Endodermal cell (in vitro differentiated cells): ENCODE measurements around the gene NOS3. TPM values are rescaled to one million over a fixed set of nuclear protein-coding genes. Genes with fewer than 3 reads are reported as not detected.

Experiments
- DNase-seq: peaks from one replicate; pipeline ENCODE4 v3.0.0-alpha.2; 2017
- H3K27ac ChIP-seq: 2 replicates; pipeline ENCODE4 v1.5.1; 2013; ENCODE audit warnings: mild to moderate bottlenecking, low read depth, low read length, moderate library complexity
- H3K27me3 ChIP-seq: 2 replicates; pipeline ENCODE4 v1.6.1; 2013; ENCODE audit warnings: mild to moderate bottlenecking, low read length, moderate library complexity; ENCODE audit not compliant: insufficient read depth, control insufficient read depth, poor library complexity, severe bottlenecking
- H3K36me3 ChIP-seq: 2 replicates; pipeline ENCODE4 v1.7.0; 2013; ENCODE audit warnings: mild to moderate bottlenecking, low read length, moderate library complexity; ENCODE audit not compliant: control insufficient read depth, insufficient read depth
- H3K4me1 ChIP-seq: one replicate; pipeline ENCODE4 v1.7.0; 2013; ENCODE audit warnings: low read length; ENCODE audit not compliant: control insufficient read depth, insufficient read depth
- H3K4me3 ChIP-seq: 2 replicates; pipeline ENCODE4 v1.5.1; 2013; ENCODE audit warnings: mild to moderate bottlenecking, low read length, moderate library complexity
- H3K9ac ChIP-seq: 2 replicates; pipeline ENCODE4 v1.6.1; 2013; ENCODE audit warnings: mild to moderate bottlenecking, low read length, moderate library complexity; ENCODE audit not compliant: poor library complexity, severe bottlenecking; ENCODE audit errors: extremely low read depth
- H3K9me3 ChIP-seq: 2 replicates; pipeline ENCODE4 v1.6.1; 2013; ENCODE audit warnings: mild to moderate bottlenecking, low read length, moderate library complexity; ENCODE audit not compliant: control insufficient read depth
- H3K27ac Mint-ChIP-seq: 2 replicates; pipeline ENCODE4 v1.8.0; 2020; ENCODE audit warnings: mixed read lengths
- H3K27me3 Mint-ChIP-seq: 2 replicates; pipeline ENCODE4 v1.8.0; 2021; ENCODE audit warnings: mild to moderate bottlenecking, mixed read lengths; ENCODE audit not compliant: insufficient read depth
- H3K36me3 Mint-ChIP-seq: 2 replicates; pipeline ENCODE4 v1.8.0; 2020; ENCODE audit warnings: low read depth, mixed read lengths
- H3K4me1 Mint-ChIP-seq: 2 replicates; pipeline ENCODE4 v1.8.0; 2020; ENCODE audit warnings: mixed read lengths
- H3K4me3 Mint-ChIP-seq: 2 replicates; pipeline ENCODE4 v1.8.0; 2020; ENCODE audit warnings: mild to moderate bottlenecking, moderate library complexity, mixed read lengths
- H3K9me3 Mint-ChIP-seq: 2 replicates; pipeline ENCODE4 v1.8.0; 2020; ENCODE audit warnings: mild to moderate bottlenecking, mixed read lengths
- CTCF ChIP-seq: fragments of 200-600 bp; sonication (generic); conservative IDR thresholded peaks from 2 replicates; pipeline ENCODE4 v1.5.0; 2021; ENCODE audit warnings: antibody characterized with exemption, mild to moderate bottlenecking
- WGBS, 2 experiments: methylation state at CpG; one replicate each; pipeline versions ENCODE4 v1.1.5 to v1.1.7; 2013; ENCODE audit warnings: missing lambda C conversion rate in 2 of 2, mixed read lengths in 1 of 2; ENCODE audit not compliant: insufficient coverage in 1 of 2, insufficient read length in 1 of 2; 5-methylcytosine and 5-hydroxymethylcytosine counted together
- total RNA-seq, 2 donors: library from RNA; stranded (reverse); fragmentation: NEBNext Ultra II Directional in 1 of 2; extraction: Animal tissue kit (Norgen Biotek cat#: 25700) in 1 of 2; gene quantifications; 2 replicates in 1 of 2; 3 replicates in 1 of 2; pipeline ENCODE4 v1.2.1, GENCODE V29; 2021

The NOS3 gene
- total RNA-seq, 2 donors from 2014 or later = 2.3 to 9.1 TPM

GRCh38 chr7:151043959-151044358, 53.1 kb downstream of the NOS3 start:
- 94 to 100% methylated on average over 3 to 20 of the region's 20 CpGs for WGBS, 2 experiments
- no peak for DNase-seq
- Mint-ChIP-seq H3K4me3 (no peak overlapping the region), H3K27me3 (peaks cover 6% of the 10 kb centered on the region), H3K9me3 (no peaks in the 10 kb centered on the region), H3K4me1 (peaks cover 3% of the 10 kb centered on the region), H3K27ac (no peak overlapping the region), H3K36me3 (peaks cover 8% of the 10 kb centered on the region)
- H3K27me3 ChIP-seq = no peaks in the 10 kb centered on the region
- H3K9ac ChIP-seq = no peak overlapping the region
- no peaks in the 10 kb centered on the region for H3K9me3 ChIP-seq
- H3K4me1 ChIP-seq = peaks cover 6% of the 10 kb centered on the region
- TF ChIP-seq CTCF = no peak
- no peak overlapping the region for H3K4me3 ChIP-seq
- H3K27ac ChIP-seq = no peak overlapping the region
- no peaks in the 10 kb centered on the region for H3K36me3 ChIP-seq

GRCh38 chr7:151045262-151045661, 54.4 kb downstream of the NOS3 start:
- no peaks in the 10 kb centered on the region for H3K4me1 Mint-ChIP-seq
- H3K9me3 Mint-ChIP-seq = no peaks in the 10 kb centered on the region
- Histone ChIP-seq H3K9ac (no peak overlapping the region), H3K27ac (no peak overlapping the region), H3K36me3 (no peaks in the 10 kb centered on the region), H3K27me3 (peaks cover 13% of the 10 kb centered on the region), H3K4me3 (no peak overlapping the region), H3K4me1 (no peaks in the 10 kb centered on the region), H3K9me3 (no peaks in the 10 kb centered on the region)
- no peak overlapping the region for H3K27ac Mint-ChIP-seq
- 89 to 93% methylated on average over 3 to 11 of the region's 11 CpGs for whole genome bisulfite sequencing, 2 experiments
- H3K4me3 Mint-ChIP-seq = no peak overlapping the region
- TF ChIP-seq CTCF = no peak
- H3K36me3 Mint-ChIP-seq = peaks cover 8% of the 10 kb centered on the region
- no peak for DNase-seq
- peaks cover 18% of the 10 kb centered on the region for H3K27me3 Mint-ChIP-seq

- 90 to 100% methylated on average over 2 to 9 of the region's 9 CpGs for WGBS, 2 experiments
- H3K9ac ChIP-seq = no peak overlapping the region
- no peak for TF ChIP-seq CTCF
- Mint-ChIP-seq H3K9me3 (no peaks in the 10 kb centered on the region), H3K4me3 (no peak overlapping the region), H3K27ac (no peak overlapping the region), H3K36me3 (peaks cover 8% of the 10 kb centered on the region), H3K27me3 (peaks cover 25% of the 10 kb centered on the region), H3K4me1 (no peaks in the 10 kb centered on the region)
- H3K4me1 ChIP-seq = no peaks in the 10 kb centered on the region
- no peak for DNase-seq
- H3K4me3 ChIP-seq = no peak overlapping the region
- no peaks in the 10 kb centered on the region for H3K36me3 ChIP-seq
- no peak overlapping the region for H3K27ac ChIP-seq
- no peaks in the 10 kb centered on the region for H3K9me3 ChIP-seq
- H3K27me3 ChIP-seq = peaks cover 20% of the 10 kb centered on the region
Observed at GRCh38 chr7:151045967-151046366, 55.1 kb downstream of the NOS3 start.
